HepG2 (cell line): ENCODE measurements around the gene PTGR1. TPM values are rescaled to one million over a fixed set of nuclear protein-coding genes. Genes with fewer than 3 reads are reported as not detected.
A peak's percentile ranks its signal among the peaks of the same experiment; 100 is the strongest.

Experiments
- CHD2 ChIP-seq: IDR thresholded peaks from 2 replicates; pipeline ENCODE4 v1.6.1; 2011; ENCODE audit warnings: low read depth, low read length, improper control_type of control experiment
- DNMT3B ChIP-seq: conservative IDR thresholded peaks from 2 replicates; pipeline ENCODE4 v1.6.1; 2016; ENCODE audit warnings: missing biosample characterization, control low read depth
- GATAD2A ChIP-seq: IDR thresholded peaks from 2 replicates; pipeline ENCODE4 v1.6.1; 2016
- HIVEP1 ChIP-seq: sonication (generic); formaldehyde crosslinking; IDR thresholded peaks from 2 replicates; pipeline ENCODE4 v1.4.0; 2020; ENCODE audit warnings: mild to moderate bottlenecking, missing genetic modification reagents
- SCMH1 ChIP-seq: sonication (generic); formaldehyde crosslinking; IDR thresholded peaks from 2 replicates; pipeline ENCODE4 v1.9.0; 2021; ENCODE audit warnings: missing genetic modification reagents, mild to moderate bottlenecking, borderline replicate concordance
- SIX4 ChIP-seq: sonication (generic); formaldehyde crosslinking; IDR thresholded peaks from 2 replicates; pipeline ENCODE4 v1.4.0; 2020; ENCODE audit warnings: missing genetic modification reagents
- SMAD3 ChIP-seq: sonication (generic); formaldehyde crosslinking; IDR thresholded peaks from 2 replicates; pipeline ENCODE4 v1.4.0; 2020; ENCODE audit warnings: missing genetic modification reagents
- SNAPC2 ChIP-seq: sonication (generic); formaldehyde crosslinking; IDR thresholded peaks from 2 replicates; pipeline ENCODE4 v1.8.1; 2022; ENCODE audit warnings: mild to moderate bottlenecking, missing genetic modification reagents
- SP4 ChIP-seq: sonication (generic); formaldehyde crosslinking; IDR thresholded peaks from 2 replicates; pipeline ENCODE4 v1.8.1; 2023; ENCODE audit warnings: mild to moderate bottlenecking, missing genetic modification reagents
- ZNF124 ChIP-seq: sonication (generic); formaldehyde crosslinking; IDR thresholded peaks from 2 replicates; pipeline ENCODE4 v1.4.0; 2020; ENCODE audit warnings: missing genetic modification reagents
- ZNF232 ChIP-seq: sonication (generic); formaldehyde crosslinking; IDR thresholded peaks from 2 replicates; pipeline ENCODE4 v1.4.0; 2020; ENCODE audit warnings: missing genetic modification reagents, borderline replicate concordance
- ZNF616 ChIP-seq: sonication (generic); formaldehyde crosslinking; IDR thresholded peaks from 2 replicates; pipeline ENCODE4 v1.5.0; 2020; ENCODE audit warnings: low read depth, mild to moderate bottlenecking, missing genetic modification reagents
- ZNF652 ChIP-seq: IDR thresholded peaks from 2 replicates; pipeline ENCODE4 v1.6.1; 2016; ENCODE audit warnings: low read depth, borderline replicate concordance
- ZNF703 ChIP-seq: sonication (generic); formaldehyde crosslinking; IDR thresholded peaks from 2 replicates; pipeline ENCODE4 v1.5.1; 2020; ENCODE audit warnings: missing genetic modification reagents, mild to moderate bottlenecking, moderate library complexity, borderline replicate concordance
- ZSCAN30 ChIP-seq: sonication (generic); formaldehyde crosslinking; IDR thresholded peaks from 2 replicates; pipeline ENCODE4 v1.5.0; 2020; ENCODE audit warnings: mild to moderate bottlenecking, missing genetic modification reagents
- polyA plus RNA-seq, 8 experiments: library from polyadenylated mRNA; depleted of rRNA in 3 of 8; stranded (reverse) in 7 of 8; unstranded in 1 of 8; fragments of >200 nt; fragmentation: Illumina TruSeq in 4 of 8; extraction: Trizol in 4 of 8; gene quantifications; 2 replicates each; pipeline versions ENCODE4 v1.2.1 to v1.2.3, GENCODE V29; 2011 to 2016; ENCODE audit warnings: low read depth in 4 of 8, missing spikeins in 1 of 8, mixed read lengths in 1 of 8; ENCODE audit not compliant: insufficient read depth in 1 of 8
- total RNA-seq, 5 experiments: library from RNA; depleted of rRNA; stranded (reverse); fragments of >200 nt; fragmentation: Illumina TruSeq; extraction: Trizol; gene quantifications; 2 replicates each; pipeline ENCODE4 v1.2.3, GENCODE V29; 2016; ENCODE audit warnings: low read depth in 1 of 5
- TF ChIP-seq, protein P1 (sequence below): sonication (generic); formaldehyde crosslinking; IDR thresholded peaks from 2 replicates; pipeline ENCODE4 v1.4.0; 2020; ENCODE audit warnings: missing genetic modification reagents, borderline replicate concordance
- TF ChIP-seq, protein P2 (sequence below), 2 experiments: sonication (generic) in 1 of 2; formaldehyde crosslinking in 1 of 2; IDR thresholded peaks; 2 replicates each; pipeline versions ENCODE4 v1.4.0 to v1.6.1; 2016 to 2020; ENCODE audit warnings: borderline replicate concordance in 1 of 2, low read depth in 1 of 2, mild to moderate bottlenecking in 1 of 2, missing genetic modification reagents in 1 of 2
- TF ChIP-seq, protein P3 (sequence below): sonication (generic); formaldehyde crosslinking; IDR thresholded peaks from 2 replicates; pipeline ENCODE4 v1.5.0; 2020; ENCODE audit warnings: mild to moderate bottlenecking, low read depth, missing genetic modification reagents, borderline replicate concordance
- TF ChIP-seq, protein P4 (sequence below): sonication (generic); formaldehyde crosslinking; IDR thresholded peaks from 2 replicates; pipeline ENCODE4 v1.5.0; 2020; ENCODE audit warnings: mild to moderate bottlenecking, missing genetic modification reagents
- TF ChIP-seq, protein P5 (sequence below): sonication (generic); formaldehyde crosslinking; IDR thresholded peaks from 2 replicates; pipeline ENCODE4 v1.5.0; 2020; ENCODE audit warnings: mild to moderate bottlenecking, missing genetic modification reagents

PTGR1 gene
- total and polyA plus RNA-seq, 2 of the 13 experiments (the other 11 are each of a cell fraction or from before 2014, with no cell fraction given), result 6.0 to 15.8 TPM

DNA sequence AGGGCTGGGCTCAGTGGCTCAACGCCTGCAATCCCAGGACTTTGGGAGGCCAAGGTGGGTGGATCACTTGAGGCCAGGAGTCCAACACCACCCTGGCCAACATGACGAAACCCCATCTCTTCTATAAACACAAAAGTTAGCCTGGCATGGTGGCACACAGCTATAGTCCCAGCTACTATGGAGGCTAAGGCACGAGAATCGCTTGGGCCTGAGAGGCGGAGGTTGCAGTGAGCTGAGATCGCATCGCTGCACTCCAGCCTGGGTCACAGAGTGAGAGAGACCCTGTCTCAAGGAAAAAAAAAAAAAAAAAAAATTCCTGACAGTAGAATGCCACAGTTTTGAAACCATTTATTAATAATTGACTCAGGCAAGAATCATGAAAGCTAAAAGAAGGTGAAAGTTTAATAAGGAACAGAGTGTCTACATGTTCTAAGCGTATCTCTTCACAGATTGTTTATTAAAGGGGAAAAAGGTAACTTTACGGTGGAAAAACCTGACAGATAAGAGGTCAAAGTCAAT lies 5.7 kb upstream of the PTGR1 start (continued):
- TF ChIP-seq, protein P1, sequence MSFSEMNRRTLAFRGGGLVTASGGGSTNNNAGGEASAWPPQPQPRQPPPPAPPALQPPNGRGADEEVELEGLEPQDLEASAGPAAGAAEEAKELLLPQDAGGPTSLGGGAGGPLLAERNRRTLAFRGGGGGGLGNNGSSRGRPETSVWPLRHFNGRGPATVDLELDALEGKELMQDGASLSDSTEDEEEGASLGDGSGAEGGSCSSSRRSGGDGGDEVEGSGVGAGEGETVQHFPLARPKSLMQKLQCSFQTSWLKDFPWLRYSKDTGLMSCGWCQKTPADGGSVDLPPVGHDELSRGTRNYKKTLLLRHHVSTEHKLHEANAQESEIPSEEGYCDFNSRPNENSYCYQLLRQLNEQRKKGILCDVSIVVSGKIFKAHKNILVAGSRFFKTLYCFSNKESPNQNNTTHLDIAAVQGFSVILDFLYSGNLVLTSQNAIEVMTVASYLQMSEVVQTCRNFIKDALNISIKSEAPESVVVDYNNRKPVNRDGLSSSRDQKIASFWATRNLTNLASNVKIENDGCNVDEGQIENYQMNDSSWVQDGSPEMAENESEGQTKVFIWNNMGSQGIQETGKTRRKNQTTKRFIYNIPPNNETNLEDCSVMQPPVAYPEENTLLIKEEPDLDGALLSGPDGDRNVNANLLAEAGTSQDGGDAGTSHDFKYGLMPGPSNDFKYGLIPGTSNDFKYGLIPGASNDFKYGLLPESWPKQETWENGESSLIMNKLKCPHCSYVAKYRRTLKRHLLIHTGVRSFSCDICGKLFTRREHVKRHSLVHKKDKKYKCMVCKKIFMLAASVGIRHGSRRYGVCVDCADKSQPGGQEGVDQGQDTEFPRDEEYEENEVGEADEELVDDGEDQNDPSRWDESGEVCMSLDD (CRISPR knock-in tag), result no peak
- no peak for TF ChIP-seq ZNF124
- TF ChIP-seq HIVEP1 (CRISPR knock-in tag), result no peak
- peak; percentile 61; the same call in 1 of the 2 replicates for TF ChIP-seq GATAD2A
- no peak for TF ChIP-seq ZSCAN30 (CRISPR knock-in tag)
- no peak for TF ChIP-seq SCMH1
- TF ChIP-seq ZNF232, result no peak
- TF ChIP-seq SIX4 (CRISPR knock-in tag), result no peak
- TF ChIP-seq DNMT3B (CRISPR knock-in tag), result no peak
- TF ChIP-seq, protein P2, sequence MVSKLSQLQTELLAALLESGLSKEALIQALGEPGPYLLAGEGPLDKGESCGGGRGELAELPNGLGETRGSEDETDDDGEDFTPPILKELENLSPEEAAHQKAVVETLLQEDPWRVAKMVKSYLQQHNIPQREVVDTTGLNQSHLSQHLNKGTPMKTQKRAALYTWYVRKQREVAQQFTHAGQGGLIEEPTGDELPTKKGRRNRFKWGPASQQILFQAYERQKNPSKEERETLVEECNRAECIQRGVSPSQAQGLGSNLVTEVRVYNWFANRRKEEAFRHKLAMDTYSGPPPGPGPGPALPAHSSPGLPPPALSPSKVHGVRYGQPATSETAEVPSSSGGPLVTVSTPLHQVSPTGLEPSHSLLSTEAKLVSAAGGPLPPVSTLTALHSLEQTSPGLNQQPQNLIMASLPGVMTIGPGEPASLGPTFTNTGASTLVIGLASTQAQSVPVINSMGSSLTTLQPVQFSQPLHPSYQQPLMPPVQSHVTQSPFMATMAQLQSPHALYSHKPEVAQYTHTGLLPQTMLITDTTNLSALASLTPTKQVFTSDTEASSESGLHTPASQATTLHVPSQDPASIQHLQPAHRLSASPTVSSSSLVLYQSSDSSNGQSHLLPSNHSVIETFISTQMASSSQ (IDR thresholded peaks at IDR 0.05; ENCODE audit: low read depth), result peak; percentile 38; the same call in 1 of the 2 replicates
- TF ChIP-seq, protein P2 (CRISPR knock-in tag; IDR thresholded peaks at IDR 0.05; ENCODE audit: borderline replicate concordance), result no peak
- TF ChIP-seq SP4 (CRISPR knock-in tag), result no peak
- no peak for TF ChIP-seq ZNF703
- TF ChIP-seq SNAPC2 (CRISPR knock-in tag), result no peak
- TF ChIP-seq ZNF652, result no peak
- no peak for TF ChIP-seq CHD2
- TF ChIP-seq, protein P3, sequence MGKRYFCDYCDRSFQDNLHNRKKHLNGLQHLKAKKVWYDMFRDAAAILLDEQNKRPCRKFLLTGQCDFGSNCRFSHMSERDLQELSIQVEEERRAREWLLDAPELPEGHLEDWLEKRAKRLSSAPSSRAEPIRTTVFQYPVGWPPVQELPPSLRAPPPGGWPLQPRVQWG (CRISPR knock-in tag), result no peak
- TF ChIP-seq SMAD3 (CRISPR knock-in tag), result no peak
- TF ChIP-seq, protein P4, sequence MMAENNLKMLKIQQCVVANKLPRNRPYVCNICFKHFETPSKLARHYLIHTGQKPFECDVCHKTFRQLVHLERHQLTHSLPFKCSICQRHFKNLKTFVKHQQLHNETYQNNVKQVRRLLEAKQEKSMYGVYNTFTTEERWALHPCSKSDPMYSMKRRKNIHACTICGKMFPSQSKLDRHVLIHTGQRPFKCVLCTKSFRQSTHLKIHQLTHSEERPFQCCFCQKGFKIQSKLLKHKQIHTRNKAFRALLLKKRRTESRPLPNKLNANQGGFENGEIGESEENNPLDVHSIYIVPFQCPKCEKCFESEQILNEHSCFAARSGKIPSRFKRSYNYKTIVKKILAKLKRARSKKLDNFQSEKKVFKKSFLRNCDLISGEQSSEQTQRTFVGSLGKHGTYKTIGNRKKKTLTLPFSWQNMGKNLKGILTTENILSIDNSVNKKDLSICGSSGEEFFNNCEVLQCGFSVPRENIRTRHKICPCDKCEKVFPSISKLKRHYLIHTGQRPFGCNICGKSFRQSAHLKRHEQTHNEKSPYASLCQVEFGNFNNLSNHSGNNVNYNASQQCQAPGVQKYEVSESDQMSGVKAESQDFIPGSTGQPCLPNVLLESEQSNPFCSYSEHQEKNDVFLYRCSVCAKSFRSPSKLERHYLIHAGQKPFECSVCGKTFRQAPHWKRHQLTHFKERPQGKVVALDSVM (CRISPR knock-in tag), result peak; percentile 87
- no peak for TF ChIP-seq ZNF616 (CRISPR knock-in tag)
- TF ChIP-seq, protein P5, sequence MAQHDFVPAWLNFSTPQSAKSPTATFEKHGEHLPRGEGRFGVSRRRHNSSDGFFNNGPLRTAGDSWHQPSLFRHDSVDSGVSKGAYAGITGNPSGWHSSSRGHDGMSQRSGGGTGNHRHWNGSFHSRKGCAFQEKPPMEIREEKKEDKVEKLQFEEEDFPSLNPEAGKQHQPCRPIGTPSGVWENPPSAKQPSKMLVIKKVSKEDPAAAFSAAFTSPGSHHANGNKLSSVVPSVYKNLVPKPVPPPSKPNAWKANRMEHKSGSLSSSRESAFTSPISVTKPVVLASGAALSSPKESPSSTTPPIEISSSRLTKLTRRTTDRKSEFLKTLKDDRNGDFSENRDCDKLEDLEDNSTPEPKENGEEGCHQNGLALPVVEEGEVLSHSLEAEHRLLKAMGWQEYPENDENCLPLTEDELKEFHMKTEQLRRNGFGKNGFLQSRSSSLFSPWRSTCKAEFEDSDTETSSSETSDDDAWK (CRISPR knock-in tag), result no peak
